Heart right ventricle (tissue), 16 donors: ENCODE data around the gene MCOLN2. TPM values are rescaled to one million over a fixed set of nuclear protein-coding genes. Genes with fewer than 3 reads are reported as not detected.

Source experiments
- ATAC-seq, 8 donors: fragments of 200-7000 bp; cut with Tn5 transposase; one replicate each; pipeline ENCODE4 v1.9.1; 2020; ENCODE audit warnings: mild to moderate bottlenecking in 8 of 8, moderate library complexity in 8 of 8, moderate number of reproducible peaks in 1 of 8
- DNase-seq, 2 donors: peaks; one replicate each; pipeline ENCODE4 v3.0.0-alpha.2; 2020
- H3K27ac ChIP-seq, 10 donors: fragments of 200-600 bp; sonication (generic) in 2 of 10; one replicate each; pipeline versions ENCODE4 v1.5.0 to v1.8.0; 2020 to 2022; ENCODE audit warnings: mild to moderate bottlenecking in 3 of 10
- H3K27me3 ChIP-seq, 7 donors: fragments of 200-600 bp; one replicate each; pipeline ENCODE4 v1.8.0; 2021 to 2022; ENCODE audit warnings: mild to moderate bottlenecking in 2 of 7
- H3K36me3 ChIP-seq, 9 donors: fragments of 200-600 bp; sonication (generic) in 1 of 9; one replicate each; pipeline versions ENCODE4 v1.5.0 to v1.8.0; 2020 to 2022; ENCODE audit warnings: mild to moderate bottlenecking in 2 of 9
- H3K4me1 ChIP-seq, 9 donors: fragments of 200-600 bp; sonication (generic) in 1 of 9; one replicate each; pipeline versions ENCODE4 v1.5.0 to v1.8.0; 2020 to 2022; ENCODE audit warnings: mild to moderate bottlenecking in 4 of 9
- H3K4me3 ChIP-seq, 10 donors: fragments of 200-600 bp; sonication (generic) in 2 of 10; one replicate each; pipeline versions ENCODE4 v1.5.0 to v1.8.0; 2020 to 2022; ENCODE audit warnings: mild to moderate bottlenecking in 7 of 10, moderate library complexity in 2 of 10
- H3K9me3 ChIP-seq, 11 donors: fragments of 200-600 bp in 10 of 11; sonication (generic) in 2 of 11; one replicate each; pipeline versions ENCODE4 v1.5.0 to v1.8.0; 2013 to 2022; ENCODE audit warnings: mild to moderate bottlenecking in 2 of 11, control low read depth in 1 of 11, moderate library complexity in 1 of 11
- CTCF ChIP-seq, 9 donors: fragments of 200-600 bp; sonication (generic) in 2 of 9; IDR thresholded peaks; one replicate each; pipeline versions ENCODE4 v1.5.0 to v1.8.0; 2021 to 2022; ENCODE audit warnings: antibody characterized with exemption in 9 of 9, mild to moderate bottlenecking in 5 of 9, moderate library complexity in 1 of 9
- WGBS, 2 donors: extraction: QIAGEN DNeasy Blood & Tissue Kit; methylation state at CpG; one replicate each; pipeline ENCODE4 v1.1.7; 2013; ENCODE audit warnings: inconsistent platforms in 1 of 2; 5-methylcytosine and 5-hydroxymethylcytosine counted together
- intact Hi-C, 10 donors: fragments of 100-400 bp; cut with DNase I; formaldehyde crosslinking; loops; one replicate each; pipeline versions ENCODE4 v1.11.1 to v1.14.2; 2022
- polyA plus RNA-seq, 2 donors: library from polyadenylated mRNA; stranded (reverse); fragments of 200-250 nt; gene quantifications; one replicate each; pipeline ENCODE4 v1.2.3, GENCODE V29; 2013
- total RNA-seq, 10 donors: library from RNA; stranded (reverse); fragmentation: NEBNext Ultra II Directional in 3 of 10; extraction: Animal tissue kit (Norgen Biotek cat#: 25700) in 3 of 10; gene quantifications; one replicate each; pipeline versions ENCODE4 v1.2.1 to v1.2.4, GENCODE V29; 2021 to 2023
- donor health status: Arrhythmogenic right ventricular cardiomyopathy.
- donor health status: ischemic (EF 13 %, LVEDD 7.1; RV severe dilation, severe dysfunction).
- donor health status: healthy with polysubstance abuse.
- donor health status: DM: no; HTN: yes; CAD: no.
- donor health status: DM: no; HTN: no; CAD: no.
- donor health status: ischemic (EF 25% LVEDD 6.9; RV normal size, moderate dysfunction).
- donor health status: ischemic (EF 25% LVEDD 5.7; RV mildly dilated, moderate dysfunction).
- donor health status: healthy.
- donor health status: DM: yes; HTN: yes; CAD: no.
- donor health status: Ischemic cardiomyopathy.
- donor health status: ischemic (EF 35%, LVEDD 5.7; RV mildly dilated, moderate dysfunction).
- donor health status: nonischemic (EF 11% LVEDD 7.7; RV severe dilation, severe dysfunction).
- donor health status: DM: yes; HTN: yes; CAD: no.
- donor health status: PGD.
- donor health status: ischemic (EF 29% LVEDD 5.4; RV normal size, mild dysfunction).
- donor health status: nonischemic (EF 23%, LVEDD 6.1; RV moderate dilation, normal function).

The MCOLN2 gene
- total and polyA plus RNA-seq, 12 donors, result 0.01 to 2.0 (median 0.15) TPM; not detected in 6

DNA sequence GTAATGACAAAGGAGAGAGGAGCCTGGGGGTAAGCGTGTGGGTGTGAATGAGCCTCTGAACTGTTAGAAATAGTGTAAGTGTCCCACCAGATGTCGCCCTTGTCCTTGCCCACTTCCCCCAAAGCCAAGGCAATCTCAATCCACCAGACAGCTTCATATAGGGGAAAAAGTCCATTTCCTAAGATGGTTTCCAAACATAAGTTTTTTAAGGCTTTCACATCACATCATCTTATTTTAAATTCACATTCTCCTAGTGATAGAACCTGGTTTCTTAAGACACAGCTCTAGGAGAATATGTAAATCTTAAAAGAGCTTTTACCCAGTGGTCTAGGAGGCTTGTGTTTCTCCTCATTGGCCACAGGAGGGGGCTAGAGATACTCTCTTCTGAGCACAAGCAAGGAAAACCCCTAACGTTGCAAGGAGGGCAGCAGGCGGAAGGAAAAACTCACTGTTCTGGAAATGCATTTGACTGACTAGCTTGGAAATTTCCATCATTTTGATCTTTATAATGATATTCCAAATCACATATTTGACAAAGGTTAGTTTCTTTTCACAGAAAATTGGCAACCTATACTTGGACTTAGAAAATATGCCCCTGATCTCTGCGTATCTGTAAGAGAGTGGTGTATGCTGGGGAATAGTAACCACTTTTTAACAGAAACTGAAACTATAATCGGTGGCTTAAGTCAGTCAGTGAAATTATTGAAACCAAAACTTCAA lies 52.0 kb downstream of the MCOLN2 start:
- peak; percentile 25 to 79 for DNase-seq
- H3K36me3 ChIP-seq, result no peaks in the 10 kb centered on the region
- H3K27me3 ChIP-seq, result peaks cover 0 to 4% (median 0%) of the 10 kb centered on the region in 7 donors
- intact Hi-C loops, result loop anchor here (2.0 to 10.0 kb wide), 11 partner anchors 77 to 314 kb away; partner anchors contain the start of gene C1orf52 (in 6 of the 10)
- H3K27ac ChIP-seq, result peak overlapping the region in 8 of 10 donors; percentile 29 to 82 (median 68)
- peaks cover 0 to 13% (median 5%) of the 10 kb centered on the region in 9 donors for H3K4me1 ChIP-seq
- H3K9me3 ChIP-seq, result peaks cover 0 to 9% (median 0%) of the 10 kb centered on the region in 11 donors
- H3K4me3 ChIP-seq, result peak overlapping the region in 9 of 10 donors; percentile 18 to 59 (median 50)
- WGBS, 2 donors, result 3 to 6% methylated on average over 6 of the region's 6 CpGs
- peak; percentile 79 to 96 (median 92) for TF ChIP-seq CTCF (IDR thresholded peaks at IDR 0.05)
- peak; percentile 93 to 99 (median 96) for ATAC-seq

- no peak for TF ChIP-seq CTCF (IDR thresholded peaks at IDR 0.05)
- Histone ChIP-seq H3K4me3 (no peak overlapping the region), H3K9me3 (no peaks in the 10 kb centered on the region), H3K27ac (no peak overlapping the region), H3K36me3 (no peaks in the 10 kb centered on the region), H3K4me1 (peaks cover 0 to 13% (median 5%) of the 10 kb centered on the region in 9 donors), H3K27me3 (peaks cover 0 to 4% (median 0%) of the 10 kb centered on the region in 7 donors)
- no peak for ATAC-seq
- intact Hi-C loops, result loop anchor here in 9 of 10 donors (5.0 to 10.0 kb wide), 6 partner anchors 83 to 315 kb away; partner anchors contain the start of gene C1orf52 (in 4 of the 9)
- 65 to 76% methylated on average over 1 of the region's 1 CpG for WGBS, 2 donors
- no peak for DNase-seq
These were observed 55.1 kb downstream of the MCOLN2 start for GRCh38 chr1:84941843-84942242.

- H3K4me1 ChIP-seq, result peaks cover 0 to 8% (median under 1%) of the 10 kb centered on the region in 9 donors
- H3K27me3 ChIP-seq, result peaks cover 0 to 4% (median 0%) of the 10 kb centered on the region in 7 donors
- TF ChIP-seq CTCF (IDR thresholded peaks at IDR 0.05), result no peak
- no peaks in the 10 kb centered on the region for H3K36me3 ChIP-seq
- ATAC-seq (no peak), DNase-seq (no peak)
- no peak overlapping the region for H3K27ac ChIP-seq
- 77% methylated on average over 4 of the region's 4 CpGs for WGBS, 2 donors
- H3K9me3 ChIP-seq, result no peaks in the 10 kb centered on the region
- H3K4me3 ChIP-seq, result no peak overlapping the region
- intact Hi-C loops, result loop anchor here in 9 of 10 donors (5.0 to 10.0 kb wide), 6 partner anchors 84 to 317 kb away; partner anchors contain the start of gene C1orf52 (in 4 of the 9)
These were observed 56.4 kb downstream of the MCOLN2 start for GRCh38 chr1:84940481-84940880.

- no peak overlapping the region for H3K4me3 ChIP-seq
- H3K36me3 ChIP-seq, result no peaks in the 10 kb centered on the region
- DNase-seq (no peak), ATAC-seq (no peak)
- TF ChIP-seq CTCF (IDR thresholded peaks at IDR 0.05), result no peak
- intact Hi-C loops, result loop anchor here (5.0 to 10.0 kb wide), 10 partner anchors 85 to 1005 kb away; partner anchors contain the start of gene C1orf52 (in 4 of the 10)
- H3K9me3 ChIP-seq, result no peaks in the 10 kb centered on the region
- H3K4me1 ChIP-seq, result peaks cover 0 to 4% (median 0%) of the 10 kb centered on the region in 9 donors
- 93 to 94% methylated on average over 11 of the region's 11 CpGs for WGBS, 2 donors
- peaks cover 0 to 4% (median 0%) of the 10 kb centered on the region in 7 donors for H3K27me3 ChIP-seq
- no peak overlapping the region for H3K27ac ChIP-seq
These were observed 57.2 kb downstream of the MCOLN2 start for GRCh38 chr1:84939761-84940160.
